SK-N-SH (cell line): Measurements from ENCODE around the gene TRIM67.
"Not testable (repeated sequence)": the region's sequence is repeated elsewhere in the genome, so short reads cannot be mapped to it uniquely, and the experiment has no call there.

Experiments used
- NRF1 ChIP-seq: IDR thresholded peaks from 2 replicates; pipeline ENCODE4 v1.6.1; 2012; ENCODE audit warnings: low read depth, mild to moderate bottlenecking, low read length
- RCOR1 ChIP-seq: fragments of 150-350 bp; IDR thresholded peaks from 2 replicates; pipeline ENCODE4 v1.6.1; 2017; ENCODE audit warnings: antibody characterized with exemption, low read length
- REST ChIP-seq: IDR thresholded peaks from 2 replicates; pipeline ENCODE4 v1.6.1; 2012; ENCODE audit warnings: mild to moderate bottlenecking, low read depth, low read length, moderate library complexity
- TF ChIP-seq, protein P1 (sequence below): fragments of 200-600 bp; sonication (generic); IDR thresholded peaks from 2 replicates; pipeline ENCODE4 v1.6.1; 2017; ENCODE audit warnings: antibody characterized with exemption, mild to moderate bottlenecking, moderate library complexity
- TF ChIP-seq, protein P2 (sequence below): IDR thresholded peaks from 2 replicates; pipeline ENCODE4 v1.4.0; 2012; ENCODE audit warnings: low read depth, borderline replicate concordance
- TF ChIP-seq, protein P3 (sequence below): fragments of 150-350 bp; IDR thresholded peaks from 2 replicates; pipeline ENCODE4 v1.6.1; 2017; ENCODE audit warnings: antibody characterized with exemption, low read length, low read depth, borderline replicate concordance

DNA sequence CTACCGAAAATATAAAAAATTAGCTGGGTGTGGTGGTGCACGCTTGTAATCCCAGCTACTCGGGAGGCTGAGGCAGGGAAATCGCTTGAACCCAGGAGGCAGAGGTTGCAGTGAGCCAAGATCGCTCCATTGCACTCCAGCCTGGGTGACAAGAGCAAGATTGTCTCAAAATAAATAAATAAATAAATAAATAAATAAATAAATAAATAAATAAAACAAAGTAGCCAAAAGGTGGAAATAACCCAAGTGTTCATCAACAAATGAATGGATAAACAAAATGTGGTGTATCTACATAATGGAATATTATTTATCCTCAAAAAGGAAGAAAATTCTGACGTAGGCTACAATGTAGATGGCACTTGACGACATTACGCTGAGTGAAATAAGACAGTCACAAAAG lies 29.3 kb upstream of the TRIM67 start:
- TF ChIP-seq, protein P1, sequence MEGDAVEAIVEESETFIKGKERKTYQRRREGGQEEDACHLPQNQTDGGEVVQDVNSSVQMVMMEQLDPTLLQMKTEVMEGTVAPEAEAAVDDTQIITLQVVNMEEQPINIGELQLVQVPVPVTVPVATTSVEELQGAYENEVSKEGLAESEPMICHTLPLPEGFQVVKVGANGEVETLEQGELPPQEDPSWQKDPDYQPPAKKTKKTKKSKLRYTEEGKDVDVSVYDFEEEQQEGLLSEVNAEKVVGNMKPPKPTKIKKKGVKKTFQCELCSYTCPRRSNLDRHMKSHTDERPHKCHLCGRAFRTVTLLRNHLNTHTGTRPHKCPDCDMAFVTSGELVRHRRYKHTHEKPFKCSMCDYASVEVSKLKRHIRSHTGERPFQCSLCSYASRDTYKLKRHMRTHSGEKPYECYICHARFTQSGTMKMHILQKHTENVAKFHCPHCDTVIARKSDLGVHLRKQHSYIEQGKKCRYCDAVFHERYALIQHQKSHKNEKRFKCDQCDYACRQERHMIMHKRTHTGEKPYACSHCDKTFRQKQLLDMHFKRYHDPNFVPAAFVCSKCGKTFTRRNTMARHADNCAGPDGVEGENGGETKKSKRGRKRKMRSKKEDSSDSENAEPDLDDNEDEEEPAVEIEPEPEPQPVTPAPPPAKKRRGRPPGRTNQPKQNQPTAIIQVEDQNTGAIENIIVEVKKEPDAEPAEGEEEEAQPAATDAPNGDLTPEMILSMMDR = not testable (repeated sequence)
- TF ChIP-seq NRF1, REST, RCOR1: not testable (repeated sequence)
- TF ChIP-seq, protein P2, sequence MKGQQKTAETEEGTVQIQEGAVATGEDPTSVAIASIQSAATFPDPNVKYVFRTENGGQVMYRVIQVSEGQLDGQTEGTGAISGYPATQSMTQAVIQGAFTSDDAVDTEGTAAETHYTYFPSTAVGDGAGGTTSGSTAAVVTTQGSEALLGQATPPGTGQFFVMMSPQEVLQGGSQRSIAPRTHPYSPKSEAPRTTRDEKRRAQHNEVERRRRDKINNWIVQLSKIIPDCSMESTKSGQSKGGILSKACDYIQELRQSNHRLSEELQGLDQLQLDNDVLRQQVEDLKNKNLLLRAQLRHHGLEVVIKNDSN = not testable (repeated sequence)
- TF ChIP-seq, protein P3, sequence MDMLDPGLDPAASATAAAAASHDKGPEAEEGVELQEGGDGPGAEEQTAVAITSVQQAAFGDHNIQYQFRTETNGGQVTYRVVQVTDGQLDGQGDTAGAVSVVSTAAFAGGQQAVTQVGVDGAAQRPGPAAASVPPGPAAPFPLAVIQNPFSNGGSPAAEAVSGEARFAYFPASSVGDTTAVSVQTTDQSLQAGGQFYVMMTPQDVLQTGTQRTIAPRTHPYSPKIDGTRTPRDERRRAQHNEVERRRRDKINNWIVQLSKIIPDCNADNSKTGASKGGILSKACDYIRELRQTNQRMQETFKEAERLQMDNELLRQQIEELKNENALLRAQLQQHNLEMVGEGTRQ = not testable (repeated sequence)
